Measurements from ENCODE around the gene ZDHHC20. TPM values are rescaled to one million over a fixed set of nuclear protein-coding genes. Genes with fewer than 3 reads are reported as not detected.

The ZDHHC20 gene
- total RNA-seq, 1 experiment from 2014 or later = 110 TPM

- Histone ChIP-seq H3K4me1 (ENCODE audit: control insufficient read depth in 1 of 2, insufficient read depth in 2 of 2, low read length in 2 of 2) (no peaks in the 10 kb centered on the region), H3K27ac (ENCODE audit: low read depth, low read length) (no peak overlapping the region), H3K79me2 (ENCODE audit: insufficient read depth, low read length) (no peaks in the 10 kb centered on the region), H3K9me2 (ENCODE audit: insufficient read depth) (no peaks in the 10 kb centered on the region), H3K27me3 (ENCODE audit: insufficient read depth, low read length) (no peaks in the 10 kb centered on the region), H4K20me1 (ENCODE audit: insufficient read depth) (no peaks in the 10 kb centered on the region), H3K4me2 (ENCODE audit: low read length) (no peak overlapping the region), H3K4me3 (replicated peaks in 1 of 2; ENCODE audit: low read depth in 1 of 2, low read length in 2 of 2) (no peak overlapping the region), H3K36me3 (ENCODE audit: control insufficient read depth in 1 of 2, insufficient read depth in 2 of 2, low read length in 2 of 2) (no peaks in the 10 kb centered on the region), H3K9me3 (ENCODE audit: control insufficient read depth in 1 of 2, insufficient read depth in 1 of 2, low read depth in 1 of 2, low read length in 2 of 2) (no peaks in the 10 kb centered on the region; a peak in 2 of 4 replicates), H3K9ac (ENCODE audit: low read length) (no peak overlapping the region), H2AFZ (ENCODE audit: low read depth, low read length, poor library complexity, severe bottlenecking) (no peak overlapping the region)
- no TSS peak for BruUV-seq (replicated peaks)
- ChIA-PET CTCF (no interaction called here), POLR2A (no interaction called here), RAD21 (ENCODE audit: low non-redundant PET in 1 of 2, low total read pairs in 2 of 2, uncharacterized antibody in 2 of 2, unreplicated experiment in 2 of 2) (no interaction called here)
- DNase-seq (ENCODE audit: low read depth, low spot score) (no peak), ATAC-seq (no peak)
- intact Hi-C loops (cut with micrococcal nuclease) = no loop called here
- TF ChIP-seq REST (IDR thresholded peaks at IDR 0.05; ENCODE audit: low read depth) = no peak
- no peak for TF ChIP-seq TCF7L2 (IDR thresholded peaks at IDR 0.05; ENCODE audit: borderline replicate concordance, extremely low read depth, insufficient read depth, insufficient read length)
- no peak for TF ChIP-seq EZH2 (IDR thresholded peaks at IDR 0.05)
These were observed 94.7 kb downstream of the ZDHHC20 start for GRCh38 chr13:21364357-21364756.

- Histone ChIP-seq H3K4me1 (ENCODE audit: control insufficient read depth in 1 of 2, insufficient read depth in 2 of 2, low read length in 2 of 2) (no peaks in the 10 kb centered on the region), H3K4me2 (ENCODE audit: low read length) (no peak overlapping the region), H4K20me1 (ENCODE audit: insufficient read depth) (no peaks in the 10 kb centered on the region), H3K79me2 (ENCODE audit: insufficient read depth, low read length) (no peaks in the 10 kb centered on the region), H3K9me3 (ENCODE audit: control insufficient read depth in 1 of 2, insufficient read depth in 1 of 2, low read depth in 1 of 2, low read length in 2 of 2) (no peaks in the 10 kb centered on the region; a peak in 2 of 4 replicates), H3K27me3 (ENCODE audit: insufficient read depth, low read length) (no peaks in the 10 kb centered on the region), H3K9ac (ENCODE audit: low read length) (no peak overlapping the region), H3K27ac (ENCODE audit: low read depth, low read length) (no peak overlapping the region), H3K4me3 (replicated peaks in 1 of 2; ENCODE audit: low read depth in 1 of 2, low read length in 2 of 2) (no peak overlapping the region), H3K36me3 (ENCODE audit: control insufficient read depth in 1 of 2, insufficient read depth in 2 of 2, low read length in 2 of 2) (no peaks in the 10 kb centered on the region), H3K9me2 (ENCODE audit: insufficient read depth) (no peaks in the 10 kb centered on the region), H2AFZ (ENCODE audit: low read depth, low read length, poor library complexity, severe bottlenecking) (no peak overlapping the region)
- no peak for ATAC-seq
- ChIA-PET RAD21 (ENCODE audit: low non-redundant PET in 1 of 2, low total read pairs in 2 of 2, uncharacterized antibody in 2 of 2, unreplicated experiment in 2 of 2) (interaction anchor here in 1 of 2 experiments (0.6 kb wide), 1 partner anchor 105 kb away, joined by 5 read pairs; no protein-coding TSS in a partner anchor), CTCF (no interaction called here), POLR2A (no interaction called here)
- TF ChIP-seq ZFX (IDR thresholded peaks at IDR 0.05) (no peak), POLR2AphosphoS5 (IDR thresholded peaks at IDR 0.05; ENCODE audit: low read depth, low read length) (no peak), ZNF274 (IDR thresholded peaks at IDR 0.05; ENCODE audit: low read depth, low read length) (no peak)
- DNase-seq (ENCODE audit: low read depth, low spot score) = no peak
- BruUV-seq (replicated peaks) = no TSS peak
- intact Hi-C loops (cut with micrococcal nuclease) = no loop called here
These were observed 96.4 kb downstream of the ZDHHC20 start for GRCh38 chr13:21362741-21363140.
